DMS153 (cell line): ENCODE results near the gene PTGIS.
A peak's percentile ranks its signal among the peaks of the same experiment; 100 is the strongest.

Experiments used
- DNase-seq: peaks from one replicate; lab custom pipeline; 2025; lab: John Stamatoyannopoulos, UW

Gene PTGIS

GRCh38 chr20:49496553-49497397 is 71.2 kb downstream of the PTGIS start:
- DNase-seq, result no peak

GRCh38 chr20:49496043-49496442 is 71.9 kb downstream of the PTGIS start:
- no peak for DNase-seq

- no peak for DNase-seq
Measured at GRCh38 chr20:49490689-49491088, 77.2 kb downstream of the PTGIS start.

- DNase-seq, result no peak
Measured at GRCh38 chr20:49489688-49490087, 78.2 kb downstream of the PTGIS start.

GRCh38 chr20:49486064-49486463 is 81.9 kb downstream of the PTGIS start:
- no peak for DNase-seq

- DNase-seq, result no peak
Measured at GRCh38 chr20:49485563-49485962, 82.4 kb downstream of the PTGIS start.

- peak; percentile 80 for DNase-seq
Measured at GRCh38 chr20:49484180-49485140, 83.5 kb downstream of the PTGIS start.

- no peak for DNase-seq
Measured at GRCh38 chr20:49483696-49484123, 84.2 kb downstream of the PTGIS start.

- DNase-seq, result no peak
Measured at GRCh38 chr20:49483018-49483695, 84.8 kb downstream of the PTGIS start.

GRCh38 chr20:49482621-49483017 is 85.3 kb downstream of the PTGIS start, which contains the start of gene KCNB1:
Gene KCNB1, minus strand, starts transcription at chr20:49482668. Its CDS starts 188 bp downstream, at chr20:49482480.
- DNase-seq, result no peak

GRCh38 chr20:49482173-49482572 is 85.8 kb downstream of the PTGIS start:
- no peak for DNase-seq

- DNase-seq, result no peak
Measured at GRCh38 chr20:49481116-49481515, 86.8 kb downstream of the PTGIS start.

- DNase-seq, result no peak
Measured at GRCh38 chr20:49480236-49480635, 87.7 kb downstream of the PTGIS start.

GRCh38 chr20:49479785-49480184 is 88.2 kb downstream of the PTGIS start:
- DNase-seq, result no peak

GRCh38 chr20:49478754-49479689 is 88.9 kb downstream of the PTGIS start:
- DNase-seq, result no peak

- DNase-seq, result no peak
Measured at GRCh38 chr20:49478266-49478665, 89.7 kb downstream of the PTGIS start.

GRCh38 chr20:49477200-49477599 is 90.7 kb downstream of the PTGIS start:
- DNase-seq, result no peak

GRCh38 chr20:49476016-49476355 is 92.0 kb downstream of the PTGIS start:
- DNase-seq, result no peak

- DNase-seq, result no peak
Measured at GRCh38 chr20:49475292-49476015, 92.5 kb downstream of the PTGIS start.

GRCh38 chr20:49471397-49471796 is 96.5 kb downstream of the PTGIS start:
- DNase-seq, result no peak
